DMS 273 (cell line): ENCODE data around the gene HSPA4.

ENCODE experiments used
- DNase-seq: peaks from one replicate; lab custom pipeline; 2025; ENCODE audit not compliant: unreplicated experiment; lab: John Stamatoyannopoulos, UW

HSPA4 gene

GRCh38 chr5:133154274-133155075 lies 102.7 kb downstream of the HSPA4 start:
- DNase-seq, result no peak

GRCh38 chr5:133155326-133155969 lies 103.6 kb downstream of the HSPA4 start:
- DNase-seq, result peak; percentile 79
